H1 (cell line): ENCODE measurements around the gene FARP2. TPM values are rescaled to one million over a fixed set of nuclear protein-coding genes. Genes with fewer than 3 reads are reported as not detected.

Experiments
- HDAC2 ChIP-seq, 2 experiments: fragments of 300-600 bp in 1 of 2; sonication (generic) in 1 of 2; IDR thresholded peaks; 2 replicates each; pipeline ENCODE4 v1.6.1; 2011 to 2012; ENCODE audit warnings: low read depth in 2 of 2, low read length in 2 of 2, mild to moderate bottlenecking in 2 of 2, moderate library complexity in 2 of 2, borderline replicate concordance in 1 of 2, inconsistent platforms in 1 of 2
- SUZ12 ChIP-seq: fragments of 200-600 bp; sonication (generic); IDR thresholded peaks from 2 replicates; pipeline ENCODE4 v1.6.1; 2012; ENCODE audit warnings: mild to moderate bottlenecking, inconsistent platforms, low read length, moderate library complexity, mixed read lengths
- TEAD4 ChIP-seq: IDR thresholded peaks from 2 replicates; pipeline ENCODE4 v1.6.1; 2012; ENCODE audit warnings: low read depth, low read length, inconsistent platforms, mixed read lengths
- polyA plus RNA-seq, 7 experiments: library from polyadenylated mRNA; depleted of rRNA in 3 of 7; stranded (reverse) in 5 of 7; unstranded in 2 of 7; fragments of >200 nt in 5 of 7; fragments of 200-250 nt in 2 of 7; gene quantifications; 1 replicate in 5 of 7; 2 replicates in 1 of 7; 4 replicates in 1 of 7; pipeline versions ENCODE4 v1.2.1 to v1.2.3, GENCODE V29; 2011 to 2013; ENCODE audit warnings: missing spikeins in 2 of 7, mixed read lengths in 2 of 7
- total RNA-seq: library from RNA; stranded (reverse); fragmentation: NEBNext Ultra II Directional; extraction: Animal tissue kit (Norgen Biotek cat#: 25700); gene quantifications from 2 replicates; pipeline ENCODE4 v1.2.1, GENCODE V29; 2021

FARP2 gene
- total and polyA plus RNA-seq, 2 of the 8 experiments (the other 6 are each of a cell fraction or from before 2014, with no cell fraction given), result 12.4 to 33.4 TPM

- TF ChIP-seq TEAD4 (no peak), SUZ12 (no peak), HDAC2 (IDR thresholded peaks at IDR 0.05; ENCODE audit: borderline replicate concordance in 1 of 2, low read depth in 2 of 2, low read length in 2 of 2) (no peak)
Observed at GRCh38 chr2:241466230-241466629, 110.1 kb downstream of the FARP2 start (continued).
